Muscle layer of duodenum (tissue), 2 donors: ENCODE data around the gene KCND3.

Experiments
- H3K27ac ChIP-seq: one replicate; pipeline ENCODE4 v1.7.0; 2013; ENCODE audit warnings: mild to moderate bottlenecking, low read length
- H3K27me3 ChIP-seq: one replicate; pipeline ENCODE4 v1.7.0; 2013; ENCODE audit warnings: low read depth, mild to moderate bottlenecking, control low read depth, low read length
- H3K36me3 ChIP-seq, 2 donors: one replicate each; pipeline ENCODE4 v1.7.0; 2013; ENCODE audit warnings: low read length in 2 of 2, control low read depth in 1 of 2, mild to moderate bottlenecking in 1 of 2; ENCODE audit not compliant: insufficient read depth in 2 of 2, control insufficient read depth in 1 of 2
- H3K4me1 ChIP-seq, 2 donors: one replicate each; pipeline ENCODE4 v1.7.0; 2013; ENCODE audit warnings: low read length in 2 of 2, mild to moderate bottlenecking in 2 of 2, control low read depth in 1 of 2, moderate library complexity in 1 of 2; ENCODE audit not compliant: insufficient read depth in 2 of 2, control insufficient read depth in 1 of 2
- H3K4me3 ChIP-seq, 2 donors: one replicate each; pipeline ENCODE4 v1.7.0; 2013; ENCODE audit warnings: low read length in 2 of 2, low read depth in 1 of 2, mild to moderate bottlenecking in 1 of 2
- H3K9me3 ChIP-seq, 2 donors: one replicate each; pipeline ENCODE4 v1.7.0; 2013; ENCODE audit warnings: low read length in 2 of 2, control low read depth in 1 of 2, mild to moderate bottlenecking in 1 of 2; ENCODE audit not compliant: control insufficient read depth in 1 of 2
- donor health status: healthy.

Gene KCND3

GRCh38 chr1:112006416-112007025, 17.1 kb upstream of the KCND3 start:
- H3K36me3 ChIP-seq = no peaks in the 10 kb centered on the region
- H3K27ac ChIP-seq = no peak overlapping the region
- H3K27me3 ChIP-seq = no peaks in the 10 kb centered on the region
- H3K4me1 ChIP-seq = peaks cover 0 to 19% of the 10 kb centered on the region in 2 donors
- H3K4me3 ChIP-seq = no peak overlapping the region
- no peaks in the 10 kb centered on the region for H3K9me3 ChIP-seq

- H3K36me3 ChIP-seq = no peaks in the 10 kb centered on the region
- no peaks in the 10 kb centered on the region for H3K9me3 ChIP-seq
- peaks cover 0 to 17% of the 10 kb centered on the region in 2 donors for H3K4me1 ChIP-seq
- no peak overlapping the region for H3K4me3 ChIP-seq
- H3K27ac ChIP-seq = no peak overlapping the region
- no peaks in the 10 kb centered on the region for H3K27me3 ChIP-seq
Measured at GRCh38 chr1:112004076-112004475, 14.6 kb upstream of the KCND3 start.

DNA sequence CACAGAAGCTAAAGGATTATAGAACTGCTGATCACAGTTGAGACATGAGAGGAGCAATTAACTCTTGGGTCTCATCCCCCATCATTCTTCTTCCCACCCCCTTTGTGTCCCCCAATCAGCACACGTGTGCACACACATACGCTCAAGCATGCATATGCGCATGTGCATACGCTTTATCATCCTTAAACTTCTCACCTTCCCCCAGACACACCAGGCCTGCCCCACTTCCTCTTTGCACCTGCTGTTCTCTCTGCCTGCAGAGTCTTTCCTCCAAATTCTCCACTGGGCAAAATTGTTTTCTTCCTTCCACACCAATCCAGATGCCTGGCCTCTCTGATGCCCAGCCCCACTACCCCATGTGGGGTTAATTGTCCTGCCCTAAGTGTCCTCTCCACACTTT, 13.0 kb upstream of the KCND3 start:
- no peak overlapping the region for H3K27ac ChIP-seq

DNA sequence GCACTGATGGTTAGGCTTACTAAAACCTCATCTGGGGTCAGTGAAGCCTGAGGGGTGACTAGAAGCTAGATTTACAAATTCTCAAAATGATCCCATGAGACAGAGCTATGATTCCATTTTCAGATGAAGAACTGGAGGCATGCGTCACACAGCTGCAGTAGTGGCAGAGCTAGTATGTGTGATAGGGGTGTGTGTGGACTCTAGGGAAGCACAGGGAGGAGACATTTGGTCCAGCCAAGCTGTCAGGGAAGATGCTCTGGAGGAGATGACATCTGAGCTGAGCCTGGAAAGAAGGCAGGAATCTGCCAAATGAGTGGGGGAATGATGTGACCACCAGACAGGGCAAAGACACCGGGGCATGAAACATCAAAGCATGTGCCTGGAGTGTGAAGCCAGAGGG, 12.0 kb upstream of the KCND3 start:
- Histone ChIP-seq H3K9me3 (no peaks in the 10 kb centered on the region), H3K27me3 (no peaks in the 10 kb centered on the region), H3K27ac (no peak overlapping the region), H3K36me3 (no peaks in the 10 kb centered on the region), H3K4me3 (no peak overlapping the region), H3K4me1 (peaks cover 0 to 4% of the 10 kb centered on the region in 2 donors)

More for the DNA sequence above, 13.0 kb upstream of the KCND3 start:
- no peaks in the 10 kb centered on the region for H3K9me3 ChIP-seq
- H3K27me3 ChIP-seq = no peaks in the 10 kb centered on the region
- H3K4me1 ChIP-seq = peaks cover 0 to 14% of the 10 kb centered on the region in 2 donors
- H3K36me3 ChIP-seq = no peaks in the 10 kb centered on the region
- no peak overlapping the region for H3K4me3 ChIP-seq

GRCh38 chr1:112000048-112000447, 10.6 kb upstream of the KCND3 start:
- Histone ChIP-seq H3K9me3 (no peaks in the 10 kb centered on the region), H3K27ac (no peak overlapping the region), H3K4me1 (no peaks in the 10 kb centered on the region), H3K36me3 (no peaks in the 10 kb centered on the region), H3K27me3 (no peaks in the 10 kb centered on the region), H3K4me3 (no peak overlapping the region)

- Histone ChIP-seq H3K9me3 (no peaks in the 10 kb centered on the region), H3K27ac (no peak overlapping the region), H3K36me3 (no peaks in the 10 kb centered on the region), H3K27me3 (no peaks in the 10 kb centered on the region), H3K4me1 (no peaks in the 10 kb centered on the region), H3K4me3 (no peak overlapping the region)
Measured at GRCh38 chr1:111998332-111998731, 8.9 kb upstream of the KCND3 start.

- Histone ChIP-seq H3K4me1 (peaks cover 3 to 16% of the 10 kb centered on the region in 2 donors), H3K4me3 (no peak overlapping the region), H3K9me3 (no peaks in the 10 kb centered on the region), H3K27me3 (peaks cover 7% of the 10 kb centered on the region), H3K27ac (peak overlapping the region; percentile 19), H3K36me3 (no peaks in the 10 kb centered on the region)
Measured at GRCh38 chr1:111992476-111992875, 3.0 kb upstream of the KCND3 start.

DNA sequence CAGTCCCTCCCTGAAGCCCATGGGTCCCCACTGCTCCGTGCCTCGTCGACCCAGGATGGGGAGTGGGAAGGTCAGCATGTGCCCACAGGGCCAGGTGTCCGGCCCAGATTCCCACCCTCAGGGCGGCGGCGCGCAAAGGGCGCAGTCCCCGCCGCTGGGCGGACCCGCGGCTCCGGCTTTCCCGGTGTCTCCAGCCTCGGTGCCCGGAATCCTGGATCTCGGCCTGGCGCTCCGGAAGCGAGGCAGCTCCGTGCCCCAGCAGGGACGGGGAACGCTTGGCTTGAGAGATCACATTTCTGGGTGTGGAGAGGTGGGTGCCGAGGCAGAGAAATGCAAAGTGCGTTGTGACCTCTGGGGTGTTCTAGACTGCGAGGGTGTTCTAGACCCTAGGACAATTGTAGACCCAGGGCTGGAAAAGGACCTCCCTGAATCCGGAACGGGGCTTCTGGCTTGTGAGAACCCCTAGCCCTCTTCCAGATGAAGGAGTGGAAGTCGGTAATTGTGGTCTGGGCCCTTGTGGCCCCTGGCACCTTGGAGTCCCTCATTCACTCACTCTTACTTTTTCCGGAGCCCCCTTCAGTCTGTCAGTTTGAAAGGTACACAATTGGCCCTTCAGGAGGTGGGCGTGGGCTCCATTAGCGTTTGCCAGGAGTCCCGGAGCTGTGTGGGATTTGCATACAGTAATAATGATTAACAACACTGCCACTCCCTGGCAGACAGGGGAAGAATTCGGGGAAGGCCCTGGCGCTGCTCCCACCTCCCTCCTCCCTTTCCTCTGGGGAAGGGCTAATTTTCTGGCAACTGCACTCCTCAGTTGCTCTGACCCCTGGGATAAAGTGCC, 1.6 kb upstream of the KCND3 start:
- Histone ChIP-seq H3K36me3 (no peaks in the 10 kb centered on the region), H3K27me3 (peaks cover 7% of the 10 kb centered on the region), H3K9me3 (no peaks in the 10 kb centered on the region), H3K27ac (peak overlapping the region; percentile 54), H3K4me3 (peak overlapping the region; percentile 61 to 66), H3K4me1 (peaks cover 3 to 16% of the 10 kb centered on the region in 2 donors)

GRCh38 chr1:111990026-111990877, 784 bp upstream of the KCND3 start:
- Histone ChIP-seq H3K9me3 (no peaks in the 10 kb centered on the region), H3K27me3 (peaks cover 7% of the 10 kb centered on the region), H3K36me3 (no peaks in the 10 kb centered on the region), H3K4me1 (peaks cover 3 to 16% of the 10 kb centered on the region in 2 donors), H3K4me3 (peak overlapping the region; percentile 61 to 66), H3K27ac (no peak overlapping the region)

DNA sequence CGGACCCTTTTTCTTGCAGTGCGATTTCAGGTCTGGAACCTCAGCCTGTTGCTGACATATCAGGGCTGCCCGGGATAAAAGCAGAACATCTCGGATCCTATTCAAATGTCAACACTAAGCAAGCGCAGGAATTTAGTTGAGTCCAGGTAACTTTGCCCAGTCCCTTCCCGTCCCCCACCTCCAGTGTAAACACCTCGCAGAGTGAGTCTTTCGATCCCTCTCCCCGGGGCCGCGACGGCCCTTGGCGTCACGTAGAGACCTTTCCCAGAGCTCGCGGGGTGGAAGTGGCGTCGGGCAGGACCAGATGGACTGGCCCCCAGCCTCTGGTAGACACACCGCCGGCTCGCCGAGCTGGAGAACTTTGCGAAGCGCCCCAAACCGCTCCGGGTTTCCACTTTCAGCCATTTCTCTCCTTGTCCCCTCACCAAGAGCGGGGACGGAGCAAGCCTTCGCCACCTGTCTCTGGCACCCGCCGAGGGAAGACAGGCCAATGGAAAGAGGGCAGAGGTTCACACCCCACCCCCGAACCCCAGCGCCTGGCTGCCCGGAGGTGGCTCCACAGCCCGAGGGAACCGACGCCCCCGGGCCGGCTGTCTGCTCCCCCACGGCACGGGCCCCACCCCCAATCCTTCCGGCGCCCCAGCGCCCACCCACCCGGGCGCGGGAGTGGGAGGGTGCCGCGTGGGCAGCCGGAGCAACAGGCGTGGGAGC, 570 bp downstream of the KCND3 start:
- Histone ChIP-seq H3K27ac (no peak overlapping the region), H3K4me1 (peaks cover 3 to 16% of the 10 kb centered on the region in 2 donors), H3K4me3 (peak overlapping the region; percentile 48 to 67), H3K27me3 (peaks cover 7% of the 10 kb centered on the region), H3K36me3 (no peaks in the 10 kb centered on the region), H3K9me3 (no peaks in the 10 kb centered on the region)
